Activated CD4-positive, alpha-beta T cell treated with anti-CD3 and anti-CD28 coated beads for 1 hour (primary cell): ENCODE measurements around the gene C1QTNF2.
"Not testable (repeated sequence)": the region's sequence is repeated elsewhere in the genome, so short reads cannot be mapped to it uniquely, and the experiment has no call there.

Experiments
- DNase-seq: peaks from one replicate; pipeline ENCODE4 v3.0.0-alpha.2; 2020

The C1QTNF2 gene

GRCh38 chr5:160340513-160340912 is 29.9 kb downstream of the C1QTNF2 start:
- not testable (repeated sequence) for DNase-seq

DNA sequence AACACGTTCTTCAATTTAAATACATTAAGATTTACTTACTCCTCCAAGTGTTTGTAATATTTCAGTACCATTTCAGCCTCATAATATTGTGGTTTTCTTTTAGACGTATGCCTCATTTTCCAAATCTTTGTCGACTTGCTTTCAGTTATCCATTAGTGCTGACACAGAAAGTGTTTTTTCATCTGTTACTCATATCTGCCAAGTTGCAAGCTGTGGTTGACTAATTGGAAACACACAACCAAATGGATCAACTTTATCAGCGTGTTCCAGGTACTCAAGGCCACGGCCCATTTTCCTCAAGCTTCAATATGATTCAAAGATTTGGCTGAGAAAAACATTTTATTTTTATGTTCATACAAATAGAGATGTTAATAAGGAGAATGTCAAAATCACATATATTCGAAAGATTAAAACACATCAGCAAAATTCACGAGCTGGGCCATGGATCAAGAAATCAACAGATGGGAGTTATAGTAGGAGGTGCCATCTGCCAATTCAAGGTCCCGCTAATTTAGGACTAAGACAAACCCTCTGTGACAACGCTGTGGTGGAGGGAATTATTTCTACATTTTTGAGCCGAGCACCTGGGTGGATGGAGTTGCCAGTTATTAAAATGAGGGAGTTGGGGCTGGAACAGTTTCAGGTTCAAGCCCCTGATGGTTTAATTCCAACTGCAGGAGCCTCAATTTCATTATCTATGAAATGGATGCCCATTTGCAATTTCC is 30.9 kb downstream of the C1QTNF2 start:
- DNase-seq, result no peak

- DNase-seq, result not testable (repeated sequence)
Observed at GRCh38 chr5:160334716-160335115, 35.7 kb downstream of the C1QTNF2 start.

GRCh38 chr5:160333721-160334120 is 36.7 kb downstream of the C1QTNF2 start:
- no peak for DNase-seq

- DNase-seq, result no peak
Observed at GRCh38 chr5:160330212-160330611, 40.2 kb downstream of the C1QTNF2 start.

DNA sequence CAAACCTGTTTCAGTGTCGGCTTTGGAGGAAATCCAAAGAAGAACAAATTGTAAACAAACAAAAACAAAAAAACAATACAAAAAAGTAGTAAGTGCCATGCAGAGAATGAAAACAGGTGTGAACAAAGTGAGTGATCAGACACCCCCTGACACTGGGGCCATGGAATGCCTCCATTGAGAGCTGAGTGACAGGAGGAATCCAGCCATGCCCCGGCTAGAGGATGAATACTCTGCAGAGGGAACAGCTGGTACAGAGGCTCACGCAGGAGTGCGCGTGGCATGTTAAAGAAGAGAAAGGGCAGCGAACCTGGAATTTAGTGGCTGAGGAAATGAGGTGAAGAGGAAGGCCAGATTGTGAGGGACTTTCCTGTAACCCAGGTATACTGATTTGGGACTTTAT is 42.6 kb downstream of the C1QTNF2 start:
- no peak for DNase-seq

DNA sequence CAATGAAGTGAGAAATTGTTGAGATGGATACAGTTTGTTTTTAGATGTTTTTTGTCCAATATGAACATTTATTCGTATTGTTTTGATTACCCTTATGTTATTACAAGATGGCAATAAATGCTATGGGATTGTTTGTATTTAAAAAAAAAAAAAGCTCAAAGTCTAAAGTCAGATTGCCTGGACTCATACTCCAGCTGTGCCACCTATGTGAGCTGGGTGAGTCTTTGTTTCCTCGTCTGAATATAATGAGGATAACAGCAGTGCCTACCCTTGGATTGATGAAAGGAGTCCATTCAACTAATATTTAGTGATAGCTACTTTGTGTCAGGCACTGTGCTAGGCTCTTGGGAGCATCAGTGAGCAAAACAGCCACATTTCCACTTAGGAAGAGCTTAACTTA is 43.4 kb downstream of the C1QTNF2 start:
- DNase-seq, result no peak

DNA sequence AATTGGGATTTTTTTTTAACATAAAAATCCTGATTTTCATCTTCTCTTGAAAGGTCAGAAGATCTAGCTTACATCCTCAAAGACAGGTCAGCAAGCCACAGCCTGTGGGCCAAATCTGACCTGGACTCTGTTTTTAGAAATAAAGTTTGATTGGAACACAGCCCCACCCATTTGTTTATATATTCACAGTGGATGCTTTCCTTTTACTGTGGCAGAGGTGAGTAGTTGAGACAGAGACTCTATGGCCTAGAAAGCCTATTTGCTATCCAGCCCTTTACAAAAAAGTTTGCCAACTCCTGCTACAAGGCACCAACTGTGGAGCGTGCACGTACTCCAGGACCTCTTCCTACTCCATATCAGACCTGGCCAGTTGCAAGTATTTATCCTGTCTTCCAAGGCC is 44.7 kb downstream of the C1QTNF2 start:
- DNase-seq, result no peak

DNA sequence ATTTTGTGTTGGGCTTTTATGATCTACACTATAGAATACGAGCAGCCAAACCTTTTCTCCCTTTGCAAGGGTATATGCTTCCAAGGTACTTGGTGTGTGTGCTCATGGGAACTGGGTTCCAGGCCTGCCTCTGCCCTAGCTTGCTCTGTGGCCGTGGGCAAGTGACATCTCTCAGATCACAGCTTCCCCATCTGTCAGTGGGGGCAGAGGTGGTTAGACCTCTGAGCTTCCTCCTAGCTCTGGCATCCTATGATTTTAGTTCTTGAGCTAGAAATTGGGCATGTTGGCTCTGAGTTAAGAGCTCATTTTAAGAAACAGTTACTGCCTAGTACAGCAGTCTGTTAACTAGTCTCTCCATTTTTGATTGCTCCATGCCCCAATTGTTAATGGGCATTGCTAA is 45.5 kb downstream of the C1QTNF2 start:
- DNase-seq, result no peak

GRCh38 chr5:160318409-160318808 is 52.0 kb downstream of the C1QTNF2 start:
- DNase-seq, result no peak

DNA sequence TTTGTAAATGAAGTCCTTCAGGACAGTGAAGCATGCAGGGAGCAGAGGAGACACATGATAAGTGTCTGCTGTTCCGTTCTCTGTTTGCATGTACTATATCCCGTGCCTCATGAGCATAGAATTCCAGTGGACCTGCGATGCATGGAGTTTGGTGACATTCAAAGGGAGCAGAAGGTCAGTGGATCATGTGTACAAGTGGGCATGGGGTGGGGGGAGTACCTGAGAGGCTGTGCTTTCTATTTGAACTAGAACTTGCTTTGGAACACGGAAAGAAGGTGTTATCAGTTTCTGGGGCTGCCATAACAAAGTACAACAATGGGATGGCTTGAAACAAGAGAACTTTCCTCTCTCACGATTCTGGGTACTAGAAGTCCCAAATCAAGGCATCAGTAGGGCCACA is 53.0 kb downstream of the C1QTNF2 start:
- no peak for DNase-seq

- no peak for DNase-seq
Observed at GRCh38 chr5:160315968-160316367, 54.5 kb downstream of the C1QTNF2 start.

DNA sequence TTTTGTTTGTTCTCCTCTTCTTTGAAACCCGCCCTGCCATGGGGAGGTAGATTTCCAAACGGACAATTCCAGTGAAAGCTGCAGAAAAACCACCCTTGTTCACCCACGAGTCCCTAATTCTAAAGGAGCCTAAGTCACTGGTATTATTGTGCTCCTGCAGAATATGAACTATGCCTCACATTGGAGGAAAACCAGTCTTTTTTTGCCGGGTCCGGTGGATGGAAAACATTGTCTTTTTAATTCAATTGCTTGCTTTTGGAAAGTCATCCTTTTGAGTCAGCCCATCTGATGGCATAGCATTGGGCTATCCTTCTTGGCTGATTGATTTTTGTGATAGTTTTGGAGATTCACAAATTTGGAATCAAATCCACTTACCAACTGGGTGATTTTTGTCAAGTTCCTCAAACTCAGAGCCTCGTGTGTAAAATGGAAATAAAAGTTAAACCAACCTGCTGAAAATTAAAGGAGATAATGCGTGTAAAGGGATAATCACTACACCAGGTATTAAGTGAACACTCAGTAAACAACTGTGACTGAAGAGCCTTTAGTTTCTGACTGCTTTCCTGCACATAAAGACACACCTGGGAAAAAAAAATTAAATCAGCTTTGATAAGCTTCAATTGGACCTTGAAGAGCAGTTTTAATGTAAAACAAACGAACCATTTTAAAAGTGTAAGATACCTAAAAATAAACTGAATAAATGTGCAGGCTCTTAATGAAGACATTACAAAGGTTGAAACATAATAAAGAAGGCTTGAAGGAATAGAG is 57.3 kb downstream of the C1QTNF2 start:
- no peak for DNase-seq

DNA sequence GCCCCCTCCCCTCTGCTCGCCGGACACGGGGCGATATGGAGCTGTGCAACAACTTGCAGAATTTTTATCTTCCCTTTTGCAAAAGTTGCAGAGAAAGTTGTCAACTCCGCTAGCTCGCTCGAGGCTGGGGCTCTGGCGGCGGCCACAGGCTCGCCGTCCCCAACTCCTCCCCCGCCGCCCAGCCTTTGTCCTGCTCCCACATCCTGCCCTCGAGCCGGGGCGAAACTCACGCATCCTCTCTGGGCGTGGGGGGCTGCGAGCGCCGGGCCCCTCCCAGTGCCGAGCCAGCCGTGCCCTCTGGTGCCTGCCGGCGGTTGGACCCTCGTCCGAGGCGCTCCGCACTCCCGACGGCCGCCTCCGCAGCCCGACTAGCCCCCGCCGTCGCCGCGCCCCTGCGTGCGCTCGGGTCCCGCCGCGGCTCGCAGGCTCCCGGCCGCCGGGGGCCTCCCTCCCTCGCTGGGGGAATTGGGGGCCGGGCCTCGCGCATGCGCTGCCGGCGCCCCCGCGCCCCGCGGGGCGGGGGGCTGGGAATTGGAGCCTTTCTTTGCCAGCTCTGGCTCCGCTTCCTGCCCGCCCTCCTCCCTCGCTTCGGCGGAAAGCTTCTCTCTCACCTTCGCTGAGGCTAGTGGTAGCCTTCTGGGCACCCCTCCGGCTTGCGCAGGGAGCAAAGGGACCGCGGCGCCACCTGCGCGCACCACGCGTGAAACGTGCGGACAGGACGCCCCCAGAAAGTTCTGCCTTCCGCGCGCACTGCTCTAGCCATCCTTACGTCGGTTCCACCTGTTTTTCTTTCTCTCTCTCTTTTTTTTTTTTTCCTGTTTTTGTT is 58.1 kb downstream of the C1QTNF2 start, which contains the start of gene CCNJL:
Gene CCNJL (minus strand): TSS at position 431 of the 826 bp plus-strand sequence. CDS start 641 bp downstream, outside the sequence.
- no peak for DNase-seq

GRCh38 chr5:160311491-160312133 is 58.8 kb downstream of the C1QTNF2 start:
- DNase-seq, result no peak

DNA sequence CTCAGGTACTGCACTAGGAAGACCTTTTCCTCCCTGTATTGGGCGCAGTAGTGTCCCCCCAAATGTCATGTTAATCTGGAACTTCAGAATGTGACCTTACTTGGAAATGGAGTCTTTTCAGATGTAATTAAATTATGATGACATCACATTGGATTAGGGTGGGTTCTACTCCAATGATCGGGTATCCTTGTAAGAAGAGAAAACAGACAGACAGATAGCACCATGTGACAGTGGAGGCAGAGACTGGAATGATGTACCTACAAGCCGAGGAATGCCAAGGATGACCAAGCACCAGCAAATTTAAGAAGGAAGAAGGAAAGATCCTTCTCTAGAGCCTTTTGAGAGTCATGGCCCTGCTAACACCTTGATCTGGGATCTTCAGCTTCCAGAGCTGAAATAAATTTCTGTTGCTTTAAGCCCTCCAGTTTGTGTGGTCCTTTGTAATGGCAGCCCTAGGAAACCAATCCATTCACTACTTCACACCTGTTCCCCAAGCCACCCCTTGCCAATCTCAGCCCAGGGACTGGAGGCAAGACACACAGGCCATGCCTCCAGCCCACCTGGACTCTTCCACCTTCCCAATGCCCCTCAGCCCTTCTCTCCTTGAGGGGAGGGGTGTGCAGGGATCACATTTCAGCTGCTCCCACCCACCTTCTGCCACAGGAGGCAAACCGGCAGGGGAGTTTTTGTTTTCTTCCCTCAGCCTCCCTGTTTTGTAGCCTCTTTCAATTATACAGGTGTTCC is 59.7 kb downstream of the C1QTNF2 start:
- DNase-seq, result no peak

DNA sequence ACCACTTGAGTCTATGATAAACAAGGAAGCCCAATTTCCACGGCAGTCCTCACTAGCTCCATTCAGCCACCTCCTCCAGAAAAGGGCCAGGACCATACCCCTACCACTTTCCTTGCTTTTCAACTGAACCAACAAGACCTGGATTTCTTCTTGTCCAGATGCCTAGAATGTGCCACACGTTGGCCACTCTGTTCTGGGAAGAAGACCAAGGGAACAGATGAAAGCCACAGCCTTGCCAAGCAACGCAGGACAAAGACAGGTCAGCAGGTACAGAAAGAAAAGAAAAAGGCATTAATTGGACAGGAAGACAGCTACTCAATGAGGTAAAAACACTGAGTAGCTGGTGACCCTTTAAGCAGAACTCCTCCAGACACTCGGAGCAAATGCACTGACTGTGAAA is 60.3 kb downstream of the C1QTNF2 start:
- DNase-seq, result no peak

GRCh38 chr5:160306696-160307095 is 63.7 kb downstream of the C1QTNF2 start:
- DNase-seq, result no peak

DNA sequence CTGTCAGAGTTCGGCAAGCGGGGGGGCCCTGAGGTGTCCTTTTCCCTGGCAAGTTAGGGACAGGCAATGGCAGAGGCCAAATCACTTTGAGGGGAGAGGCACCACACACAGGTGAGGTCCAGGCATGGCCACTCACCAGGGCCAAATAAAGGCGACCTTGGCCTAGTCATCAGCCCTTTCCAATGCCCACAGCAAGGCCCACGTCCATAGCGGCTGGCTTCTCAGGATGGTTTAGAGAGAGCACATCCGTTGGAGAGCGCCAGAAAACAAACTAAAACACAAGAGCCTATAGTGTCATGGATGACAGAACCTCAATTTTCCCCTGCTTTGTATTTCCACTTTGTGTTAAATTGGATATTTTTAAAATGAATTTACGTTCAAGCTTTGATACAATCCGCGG is 65.1 kb downstream of the C1QTNF2 start:
- DNase-seq, result no peak

DNA sequence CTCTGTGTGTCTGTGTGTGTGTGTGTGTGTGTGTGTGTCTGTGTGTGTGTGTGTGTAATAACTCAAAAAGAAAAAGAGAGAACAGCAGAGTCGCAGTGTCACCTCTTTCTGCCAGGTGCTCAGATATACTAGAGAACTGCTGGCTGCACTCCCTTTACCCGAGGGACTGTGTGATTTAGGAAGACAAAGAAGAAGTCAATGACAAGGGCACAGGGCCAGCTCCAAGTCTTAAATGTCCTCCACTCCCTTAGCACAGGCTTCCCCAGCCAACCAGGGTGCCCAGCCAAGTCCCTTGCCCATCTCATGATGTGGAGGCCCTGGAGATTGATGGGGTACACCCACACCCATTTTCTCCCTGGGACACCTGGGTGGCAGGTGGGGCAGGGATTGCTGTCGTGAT is 66.7 kb downstream of the C1QTNF2 start:
- DNase-seq, result no peak

- DNase-seq, result no peak
Observed at GRCh38 chr5:160298189-160298588, 72.2 kb downstream of the C1QTNF2 start.

DNA sequence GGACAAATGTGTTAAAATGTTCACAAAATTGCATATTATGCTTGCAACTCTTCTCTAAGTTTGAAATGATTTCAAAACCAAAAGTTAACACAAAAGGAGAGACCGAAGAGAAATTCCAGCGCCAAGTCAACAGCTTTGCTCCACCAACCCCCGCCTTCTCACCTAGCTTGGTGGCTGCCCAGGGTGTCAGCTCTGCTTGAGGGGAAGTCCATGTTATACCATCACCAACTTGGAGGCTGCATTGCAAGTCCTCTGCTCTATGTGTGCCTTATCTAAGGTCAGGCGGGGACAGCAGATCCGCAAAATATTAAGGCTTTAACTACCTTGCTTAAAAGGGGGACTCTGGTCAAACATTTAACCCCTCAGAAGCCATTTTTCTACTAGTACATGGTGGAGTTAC is 72.7 kb downstream of the C1QTNF2 start:
- no peak for DNase-seq
